Measurements from ENCODE around the gene APBA3. TPM values are rescaled to one million over a fixed set of nuclear protein-coding genes. Genes with fewer than 3 reads are reported as not detected.

Gene APBA3
- total and polyA plus RNA-seq, 9 of the 15 experiments (the other 6 are each of a cell fraction or from before 2014, with no cell fraction given): 0.10 to 29.5 (median 11.5) TPM

DNA sequence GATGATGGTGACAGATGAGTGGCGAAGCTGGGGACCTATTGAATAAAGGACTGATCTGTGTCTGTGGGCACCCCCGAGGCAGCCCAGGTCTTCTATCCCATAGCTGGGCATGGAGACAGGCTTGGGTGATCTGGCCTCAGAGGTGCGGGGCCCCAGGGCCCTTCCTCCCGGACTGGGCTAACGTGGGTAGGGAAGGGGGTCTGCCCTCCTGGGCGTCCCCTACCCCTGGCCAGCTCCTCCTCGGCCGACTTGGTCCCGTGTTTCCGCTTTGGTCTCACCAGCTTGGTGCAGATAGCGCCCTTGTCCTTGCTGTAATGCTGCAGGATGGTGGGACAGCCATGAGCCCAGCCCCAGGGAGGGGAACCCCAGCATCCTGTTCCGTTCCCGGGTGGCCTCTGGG is 21.4 kb upstream of the APBA3 start (continued):
- no peak for TF ChIP-seq RBM25 (IDR thresholded peaks at IDR 0.05; ENCODE audit: low read depth, low read length, severe bottlenecking)
- TF ChIP-seq MEIS2 (IDR thresholded peaks at IDR 0.05; ENCODE audit: partially characterized antibody): no peak
- TF ChIP-seq ZSCAN32 (CRISPR knock-in tag; IDR thresholded peaks at IDR 0.05): no peak
- TF ChIP-seq ZNF77 (CRISPR knock-in tag; IDR thresholded peaks at IDR 0.05): no peak
- TF ChIP-seq ZNF311 (CRISPR knock-in tag; IDR thresholded peaks at IDR 0.05): no peak

DNA sequence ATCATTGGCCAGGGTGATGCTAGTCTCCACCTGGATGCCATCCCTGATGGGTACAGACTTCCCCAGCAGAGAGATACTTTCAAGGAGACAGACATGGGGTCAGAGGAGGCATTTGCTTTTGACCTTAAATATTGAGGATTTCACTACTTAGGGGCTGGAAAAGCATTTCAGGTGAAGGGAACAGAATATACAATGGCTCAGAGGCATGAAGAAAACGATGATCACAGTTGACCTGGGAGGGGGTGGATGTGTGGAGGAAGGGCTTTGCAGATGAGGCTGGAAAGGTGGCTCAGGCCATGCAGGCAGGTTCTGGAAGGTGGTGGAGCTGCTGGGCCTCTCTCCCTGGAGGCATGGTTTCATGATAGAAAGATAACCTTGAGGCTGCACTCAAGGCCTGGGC is 20.8 kb upstream of the APBA3 start:
- Histone ChIP-seq H3K79me2 (ENCODE audit: control insufficient read depth, insufficient read depth, low read length) (peaks cover 18% of the 10 kb centered on the region), H3K9me3 (replicated peaks; ENCODE audit: control insufficient read depth, insufficient read depth, low read depth, low read length) (peaks cover 20% of the 10 kb centered on the region), H3K9me1 (ENCODE audit: control insufficient read depth, insufficient read depth, low read length) (no peaks in the 10 kb centered on the region), H4K20me1 (replicated peaks; ENCODE audit: control insufficient read depth, insufficient read depth, low read length) (no peaks in the 10 kb centered on the region), H3K4me3 (no peak overlapping the region), H3K36me3 (ENCODE audit: control insufficient read depth, insufficient read depth, low read length) (peaks cover 28% of the 10 kb centered on the region; the same call in 2 of the 3 replicates), H3K27me3 (ENCODE audit: control insufficient read depth in 2 of 2, insufficient read depth in 2 of 2, low read length in 2 of 2) (no peaks in the 10 kb centered on the region), H2AFZ (ENCODE audit: low read depth, low read length) (no peak overlapping the region), H3K4me1 (replicated peaks in 1 of 2; ENCODE audit: control insufficient read depth in 2 of 2, insufficient read depth in 2 of 2, low read length in 2 of 2) (peaks cover 0 to 47% of the 10 kb centered on the region in 2 experiments; a peak in 2 of 5 replicates), H3K27ac (ENCODE audit: extremely low read depth, low read depth, low read length) (no peak overlapping the region), H3K9ac (ENCODE audit: insufficient read depth in 1 of 2, low read depth in 2 of 2, low read length in 2 of 2) (no peak overlapping the region), H3K4me2 (ENCODE audit: insufficient read depth, low read length) (no peak overlapping the region)
- intact Hi-C loops (cut with micrococcal nuclease): loop anchor here (10.0 kb wide), 1 partner anchor 62 kb away; no protein-coding TSS in a partner anchor
- FAIRE-seq: no peak
- DNase-seq (ENCODE audit: extremely low read depth in 1 of 4, low spot score in 3 of 4): no peak
- POLR2A ChIA-PET: interaction anchor here (1.1 kb wide), 1 partner anchor 14 kb away, joined by 3 read pairs; no protein-coding TSS in a partner anchor
- WGBS (ENCODE audit: insufficient coverage, low coverage, missing lambda C conversion rate): 72% methylated on average over 1 of the region's 1 CpG
- peak in 1 of 2 experiments; percentile 60; a peak in 2 of 4 replicates for TF ChIP-seq RCOR1 (IDR thresholded peaks at IDR 0.05; ENCODE audit: borderline replicate concordance in 1 of 2, low read depth in 2 of 2, low read length in 2 of 2)
- TF ChIP-seq ZSCAN29 (IDR thresholded peaks at IDR 0.05): no peak
- no peak for TF ChIP-seq KDM4B (IDR thresholded peaks at IDR 0.05; ENCODE audit: borderline replicate concordance in 2 of 2, low read depth in 1 of 2)
- no peak for TF ChIP-seq IRF2 (CRISPR knock-in tag; IDR thresholded peaks at IDR 0.05)
- TF ChIP-seq ZNF584 (CRISPR knock-in tag; IDR thresholded peaks at IDR 0.05; ENCODE audit: low read depth): no peak
- TF ChIP-seq, protein P1, sequence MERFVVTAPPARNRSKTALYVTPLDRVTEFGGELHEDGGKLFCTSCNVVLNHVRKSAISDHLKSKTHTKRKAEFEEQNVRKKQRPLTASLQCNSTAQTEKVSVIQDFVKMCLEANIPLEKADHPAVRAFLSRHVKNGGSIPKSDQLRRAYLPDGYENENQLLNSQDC (CRISPR knock-in tag; IDR thresholded peaks at IDR 0.05): no peak
- no peak for TF ChIP-seq ZNF707 (CRISPR knock-in tag; conservative IDR thresholded peaks at IDR 0.05)
- TF ChIP-seq LARP7 (IDR thresholded peaks at IDR 0.05): no peak
- TF ChIP-seq, protein P2, sequence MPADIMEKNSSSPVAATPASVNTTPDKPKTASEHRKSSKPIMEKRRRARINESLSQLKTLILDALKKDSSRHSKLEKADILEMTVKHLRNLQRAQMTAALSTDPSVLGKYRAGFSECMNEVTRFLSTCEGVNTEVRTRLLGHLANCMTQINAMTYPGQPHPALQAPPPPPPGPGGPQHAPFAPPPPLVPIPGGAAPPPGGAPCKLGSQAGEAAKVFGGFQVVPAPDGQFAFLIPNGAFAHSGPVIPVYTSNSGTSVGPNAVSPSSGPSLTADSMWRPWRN (IDR thresholded peaks at IDR 0.05; ENCODE audit: low read depth): no peak
- peak; percentile 78 to 92 for TF ChIP-seq KDM1A (IDR thresholded peaks at IDR 0.05)
- TF ChIP-seq ZKSCAN3 (CRISPR knock-in tag; IDR thresholded peaks at IDR 0.05): no peak
- 0 out of 2 replicates have a peak, but pooled peaks have one; percentile 29 for TF ChIP-seq SMARCA5 (IDR thresholded peaks at IDR 0.05)
- peak; percentile 93 for TF ChIP-seq BCOR (IDR thresholded peaks at IDR 0.05)
- no peak for TF ChIP-seq EZH2 (IDR thresholded peaks at IDR 0.05; ENCODE audit: borderline replicate concordance, low read depth, low read length)
- TF ChIP-seq GABPB1 (CRISPR knock-in tag; IDR thresholded peaks at IDR 0.05): no peak
- no peak for TF ChIP-seq ZNF408 (CRISPR knock-in tag; IDR thresholded peaks at IDR 0.05; ENCODE audit: low read depth)
- TF ChIP-seq CBX1 (IDR thresholded peaks at IDR 0.05; ENCODE audit: low read depth): peak; percentile 66; the same call in 1 of the 2 replicates
- TF ChIP-seq CBX3 (IDR thresholded peaks at IDR 0.05; ENCODE audit: borderline replicate concordance in 1 of 2, low read length in 2 of 2): peak in 1 of 2 experiments; percentile 86; a peak in 1 of 3 replicates
- TF ChIP-seq RBM25 (IDR thresholded peaks at IDR 0.05; ENCODE audit: low read depth, low read length, severe bottlenecking): peak; percentile 81
- TF ChIP-seq RBM15 (IDR thresholded peaks at IDR 0.05; ENCODE audit: insufficient read depth, low read length): no peak
- no TSS peak for BruUV-seq (replicated peaks)
- in situ Hi-C loops (cut with MboI): no loop called here
- ATAC-seq: no peak
- CTCF ChIA-PET (ENCODE audit: low intra/inter-chr PET ratio): no interaction called here
